Measurements from ENCODE around the gene FAM240A. TPM values are rescaled to one million over a fixed set of nuclear protein-coding genes. Genes with fewer than 3 reads are reported as not detected.

Gene FAM240A
- total and polyA plus RNA-seq, 10 of the 15 experiments (the other 5 are each of a cell fraction or from before 2014, with no cell fraction given) = not detected

- ChIA-PET CTCF (interaction anchor here (0.8 to 1.8 kb wide), 2 partner anchors 97 to 176 kb away, joined by 3 to 4 read pairs; no protein-coding TSS in a partner anchor), SMC1A (ENCODE audit: uncharacterized antibody, unreplicated experiment) (no interaction called here), POLR2A (no interaction called here), RAD21 (ENCODE audit: unreplicated experiment) (interaction anchor here (1.1 kb wide), 1 partner anchor 176 kb away, joined by 3 read pairs; no protein-coding TSS in a partner anchor)
- 12% methylated on average over 6 of the region's 6 CpGs for WGBS (ENCODE audit: insufficient coverage, insufficient replicate concordance, low lambda C conversion rate, missing lambda C conversion rate)
- H3K9ac ChIP-seq (ENCODE audit: control insufficient read depth, insufficient read depth, low read length) = no peak overlapping the region
- DNase-seq (ENCODE audit: low read depth, low spot score) (no peak), ATAC-seq (no peak), FAIRE-seq (no peak)
- no peaks in the 10 kb centered on the region for H3K36me3 ChIP-seq (ENCODE audit: control insufficient read depth in 2 of 2, insufficient read depth in 2 of 2, low read length in 1 of 2)
- peaks cover 3 to 4% of the 10 kb centered on the region in 2 experiments; a peak in 3 of 4 replicates for H3K27me3 ChIP-seq (replicated peaks in 1 of 2; ENCODE audit: control insufficient read depth in 2 of 2, insufficient read depth in 2 of 2, low read length in 1 of 2)
- no peaks in the 10 kb centered on the region; the same call in 1 of the 2 replicates for H4K20me1 ChIP-seq (ENCODE audit: control insufficient read depth, insufficient read depth)
- TF ChIP-seq PBX3 (IDR thresholded peaks at IDR 0.05; ENCODE audit: insufficient replicate concordance, low read depth, low read length) (no peak), FOXM1 (IDR thresholded peaks at IDR 0.05; ENCODE audit: low read depth, low read length) (no peak), ZNF622 (IDR thresholded peaks at IDR 0.05) (no peak), USF2 (IDR thresholded peaks at IDR 0.05; ENCODE audit: borderline replicate concordance, low read depth, low read length) (no peak), IRF4 (IDR thresholded peaks at IDR 0.05; ENCODE audit: low read depth, low read length) (no peak)
- no peaks in the 10 kb centered on the region for H3K4me1 ChIP-seq (ENCODE audit: control insufficient read depth, insufficient read depth, low read length)
- H3K79me2 ChIP-seq (ENCODE audit: control insufficient read depth, insufficient read depth, low read length) = no peaks in the 10 kb centered on the region
- no peak overlapping the region for H3K4me3 ChIP-seq
- H3K4me2 ChIP-seq (ENCODE audit: control insufficient read depth, insufficient read depth) = no peak overlapping the region
- no peak overlapping the region for H3K27ac ChIP-seq (ENCODE audit: control insufficient read depth, insufficient read depth)
- H3K9me3 ChIP-seq (replicated peaks; ENCODE audit: control insufficient read depth, insufficient read depth, low read length) = no peaks in the 10 kb centered on the region
- no peak overlapping the region for H2AFZ ChIP-seq (ENCODE audit: control insufficient read depth, low read depth, low read length)
- intact Hi-C loops (cut with micrococcal nuclease; ENCODE audit: unreplicated experiment) = no loop called here
- no TSS peak for BruUV-seq (replicated peaks)
- in situ Hi-C loops (cut with MboI) = no loop called here
Observed at GRCh38 chr3:46664188-46664970, 52.1 kb downstream of the FAM240A start.

Measured in GM12878 (cell line).